ENCODE results near the gene PITPNC1. TPM values are rescaled to one million over a fixed set of nuclear protein-coding genes. Genes with fewer than 3 reads are reported as not detected.

PITPNC1 gene
- polyA plus RNA-seq, 1 donor from 2014 or later: 18.8 TPM

- Histone ChIP-seq H3K4me3 (ENCODE audit: low read length) (no peak overlapping the region), H3K36me3 (ENCODE audit: insufficient read depth, low read length) (no peaks in the 10 kb centered on the region), H3K4me2 (ENCODE audit: low read length) (no peak overlapping the region), H3K79me2 (replicated peaks; ENCODE audit: insufficient read depth, low read length) (no peaks in the 10 kb centered on the region), H2AFZ (ENCODE audit: low read depth, low read length) (no peak overlapping the region), H3K9me2 (ENCODE audit: insufficient read depth, low read length) (no peaks in the 10 kb centered on the region), H3K9me3 (ENCODE audit: low read length) (no peaks in the 10 kb centered on the region), H3K27ac (ENCODE audit: low read length) (no peak overlapping the region), H3K27me3 (ENCODE audit: insufficient read depth, low read depth, low read length) (no peaks in the 10 kb centered on the region), H4K20me1 (ENCODE audit: insufficient read depth) (no peaks in the 10 kb centered on the region), H3K9ac (ENCODE audit: low read length) (no peak overlapping the region), H3F3A (ENCODE audit: insufficient read depth, low read length, poor library complexity, severe bottlenecking) (no peaks in the 10 kb centered on the region)
- TF ChIP-seq MXI1 (conservative IDR thresholded peaks at IDR 0.05; ENCODE audit: poor library complexity, severe bottlenecking) (no peak), SMC3 (conservative IDR thresholded peaks at IDR 0.05; ENCODE audit: poor library complexity) (no peak), RAD21 (conservative IDR thresholded peaks at IDR 0.05) (no peak), CTCF (IDR thresholded peaks at IDR 0.05; ENCODE audit: poor library complexity, severe bottlenecking) (no peak), POLR2AphosphoS5 (IDR thresholded peaks at IDR 0.05) (no peak), EP300 (conservative IDR thresholded peaks at IDR 0.05; ENCODE audit: poor library complexity, severe bottlenecking) (no peak), EZH2 (IDR thresholded peaks at IDR 0.05; ENCODE audit: borderline replicate concordance, insufficient read depth, low read length, poor library complexity, severe bottlenecking) (no peak), REST (IDR thresholded peaks at IDR 0.05; ENCODE audit: borderline replicate concordance) (no peak), TAF1 (IDR thresholded peaks at IDR 0.05; ENCODE audit: low read depth) (no peak)
Observed at GRCh38 chr17:67655478-67656148, 278.5 kb downstream of the PITPNC1 start.

GRCh38 chr17:67656494-67657203, 279.6 kb downstream of the PITPNC1 start:
- TF ChIP-seq REST (IDR thresholded peaks at IDR 0.05; ENCODE audit: borderline replicate concordance) (no peak), POLR2AphosphoS5 (IDR thresholded peaks at IDR 0.05) (no peak), EP300 (conservative IDR thresholded peaks at IDR 0.05; ENCODE audit: poor library complexity, severe bottlenecking) (no peak), MXI1 (conservative IDR thresholded peaks at IDR 0.05; ENCODE audit: poor library complexity, severe bottlenecking) (no peak), EZH2 (IDR thresholded peaks at IDR 0.05; ENCODE audit: borderline replicate concordance, insufficient read depth, low read length, poor library complexity, severe bottlenecking) (no peak), SMC3 (conservative IDR thresholded peaks at IDR 0.05; ENCODE audit: poor library complexity) (no peak), CTCF (IDR thresholded peaks at IDR 0.05; ENCODE audit: poor library complexity, severe bottlenecking) (no peak), TAF1 (IDR thresholded peaks at IDR 0.05; ENCODE audit: low read depth) (no peak), RAD21 (conservative IDR thresholded peaks at IDR 0.05) (no peak)
- Histone ChIP-seq H3K9me3 (ENCODE audit: low read length) (no peaks in the 10 kb centered on the region), H3K27me3 (ENCODE audit: insufficient read depth, low read depth, low read length) (no peaks in the 10 kb centered on the region), H3K9ac (ENCODE audit: low read length) (no peak overlapping the region), H3K36me3 (ENCODE audit: insufficient read depth, low read length) (no peaks in the 10 kb centered on the region), H3K4me3 (ENCODE audit: low read length) (no peak overlapping the region), H4K20me1 (ENCODE audit: insufficient read depth) (no peaks in the 10 kb centered on the region), H2AFZ (ENCODE audit: low read depth, low read length) (no peak overlapping the region), H3K9me2 (ENCODE audit: insufficient read depth, low read length) (no peaks in the 10 kb centered on the region), H3F3A (ENCODE audit: insufficient read depth, low read length, poor library complexity, severe bottlenecking) (no peaks in the 10 kb centered on the region), H3K4me2 (ENCODE audit: low read length) (no peak overlapping the region), H3K79me2 (replicated peaks; ENCODE audit: insufficient read depth, low read length) (no peaks in the 10 kb centered on the region), H3K27ac (ENCODE audit: low read length) (no peak overlapping the region)

All from neural cell (in vitro differentiated cells).